ENCODE measurements around the gene FER1L5. TPM values are rescaled to one million over a fixed set of nuclear protein-coding genes. Genes with fewer than 3 reads are reported as not detected.

FER1L5 gene
- total RNA-seq, 1 donor from 2014 or later, result not detected

- DNase-seq (ENCODE audit: low spot score), result no peak
- H3K27me3 Mint-ChIP-seq (ENCODE audit: insufficient read depth), result no peaks in the 10 kb centered on the region
- intact Hi-C loops (cut with micrococcal nuclease), result no loop called here
- no peak overlapping the region for H3K4me3 Mint-ChIP-seq
- H3K4me1 Mint-ChIP-seq (ENCODE audit: low read depth), result peaks cover 21% of the 10 kb centered on the region
- peaks cover 27% of the 10 kb centered on the region for H3K36me3 Mint-ChIP-seq (ENCODE audit: low read depth)
- H3K9me3 Mint-ChIP-seq, result no peaks in the 10 kb centered on the region
- no peak overlapping the region for H3K27ac Mint-ChIP-seq
Measured at GRCh38 chr2:96733931-96734330, 91.4 kb downstream of the FER1L5 start.

- no peak for DNase-seq (ENCODE audit: low spot score)
- intact Hi-C loops (cut with micrococcal nuclease), result no loop called here
- Mint-ChIP-seq H3K9me3 (no peaks in the 10 kb centered on the region), H3K4me1 (ENCODE audit: low read depth) (peaks cover 32% of the 10 kb centered on the region), H3K27me3 (ENCODE audit: insufficient read depth) (no peaks in the 10 kb centered on the region), H3K27ac (no peak overlapping the region), H3K4me3 (no peak overlapping the region), H3K36me3 (ENCODE audit: low read depth) (peaks cover 27% of the 10 kb centered on the region)
Measured at GRCh38 chr2:96734880-96735583, 92.5 kb downstream of the FER1L5 start.

- intact Hi-C loops (cut with micrococcal nuclease), result no loop called here
- H3K36me3 Mint-ChIP-seq (ENCODE audit: low read depth), result peaks cover 18% of the 10 kb centered on the region
- H3K27me3 Mint-ChIP-seq (ENCODE audit: insufficient read depth), result no peaks in the 10 kb centered on the region
- peaks cover 37% of the 10 kb centered on the region for H3K4me1 Mint-ChIP-seq (ENCODE audit: low read depth)
- H3K4me3 Mint-ChIP-seq, result no peak overlapping the region
- H3K9me3 Mint-ChIP-seq, result no peaks in the 10 kb centered on the region
- no peak for DNase-seq (ENCODE audit: low spot score)
- no peak overlapping the region for H3K27ac Mint-ChIP-seq
Measured at GRCh38 chr2:96737251-96737650, 94.7 kb downstream of the FER1L5 start.

GRCh38 chr2:96737831-96738230, 95.3 kb downstream of the FER1L5 start:
- no peak for DNase-seq (ENCODE audit: low spot score)

GRCh38 chr2:96739076-96739632, 96.6 kb downstream of the FER1L5 start:
- peak overlapping the region; percentile 77 for H3K27ac Mint-ChIP-seq
- H3K9me3 Mint-ChIP-seq, result no peaks in the 10 kb centered on the region
- intact Hi-C loops (cut with micrococcal nuclease), result no loop called here
- peaks cover 37% of the 10 kb centered on the region for H3K4me1 Mint-ChIP-seq (ENCODE audit: low read depth)
- H3K27me3 Mint-ChIP-seq (ENCODE audit: insufficient read depth), result no peaks in the 10 kb centered on the region
- peak overlapping the region; percentile 90 for H3K4me3 Mint-ChIP-seq
- DNase-seq (ENCODE audit: low spot score), result no peak
- peaks cover 6% of the 10 kb centered on the region for H3K36me3 Mint-ChIP-seq (ENCODE audit: low read depth)

More at GRCh38 chr2:96737831-96738230, 95.3 kb downstream of the FER1L5 start:
- Mint-ChIP-seq H3K9me3 (no peaks in the 10 kb centered on the region), H3K27ac (no peak overlapping the region), H3K4me3 (peak overlapping the region; percentile 40), H3K27me3 (ENCODE audit: insufficient read depth) (no peaks in the 10 kb centered on the region), H3K4me1 (ENCODE audit: low read depth) (peaks cover 37% of the 10 kb centered on the region), H3K36me3 (ENCODE audit: low read depth) (peaks cover 16% of the 10 kb centered on the region)
- intact Hi-C loops (cut with micrococcal nuclease), result no loop called here

- peak within 1 kb of the TSS; percentile 90 for H3K4me3 Mint-ChIP-seq
- no peaks in the 10 kb centered on the region for H3K27me3 Mint-ChIP-seq (ENCODE audit: insufficient read depth)
- H3K9me3 Mint-ChIP-seq, result no peaks in the 10 kb centered on the region
- H3K36me3 Mint-ChIP-seq (ENCODE audit: low read depth), result peaks cover 3% of the 10 kb centered on the region
- H3K27ac Mint-ChIP-seq, result peak within 1 kb of the TSS; percentile 77
- intact Hi-C loops (cut with micrococcal nuclease), result loop anchor here (1.0 to 10.0 kb wide), 10 partner anchors 20 to 1255 kb away; partner anchors contain the start of genes ANKRD39, ARID5A, CIAO1 and CNNM4
- H3K4me1 Mint-ChIP-seq (ENCODE audit: low read depth), result peaks cover 32% of the 10 kb centered on the region
- DNase-seq (ENCODE audit: low spot score), result peak; percentile 94
Measured at GRCh38 chr2:96739633-96740428, 97.3 kb downstream of the FER1L5 start, which contains the start of gene LMAN2L. Gene LMAN2L (minus strand): TSS chr2:96740064. CDS start chr2:96740040, 24 bp downstream.

GRCh38 chr2:96747061-96747617, 104.6 kb downstream of the FER1L5 start:
- Mint-ChIP-seq H3K27me3 (ENCODE audit: insufficient read depth) (peaks cover 17% of the 10 kb centered on the region), H3K36me3 (ENCODE audit: low read depth) (no peaks in the 10 kb centered on the region), H3K4me1 (ENCODE audit: low read depth) (no peaks in the 10 kb centered on the region), H3K9me3 (no peaks in the 10 kb centered on the region), H3K4me3 (no peak overlapping the region), H3K27ac (no peak overlapping the region)
- no peak for DNase-seq (ENCODE audit: low spot score)
- intact Hi-C loops (cut with micrococcal nuclease), result loop anchor here (10.0 kb wide), 1 partner anchor 1248 kb away; the partner anchor contains the start of gene TMEM131

- intact Hi-C loops (cut with micrococcal nuclease), result no loop called here
- Mint-ChIP-seq H3K27ac (no peak overlapping the region), H3K27me3 (ENCODE audit: insufficient read depth) (peaks cover 17% of the 10 kb centered on the region), H3K36me3 (ENCODE audit: low read depth) (no peaks in the 10 kb centered on the region), H3K9me3 (no peaks in the 10 kb centered on the region), H3K4me3 (no peak overlapping the region), H3K4me1 (ENCODE audit: low read depth) (no peaks in the 10 kb centered on the region)
- DNase-seq (ENCODE audit: low spot score), result no peak
Measured at GRCh38 chr2:96751800-96752199, 109.2 kb downstream of the FER1L5 start.

GRCh38 chr2:96753661-96754282, 111.2 kb downstream of the FER1L5 start:
- no peaks in the 10 kb centered on the region for H3K4me1 Mint-ChIP-seq (ENCODE audit: low read depth)
- H3K36me3 Mint-ChIP-seq (ENCODE audit: low read depth), result no peaks in the 10 kb centered on the region
- H3K9me3 Mint-ChIP-seq, result no peaks in the 10 kb centered on the region
- DNase-seq (ENCODE audit: low spot score), result no peak
- no peak overlapping the region for H3K4me3 Mint-ChIP-seq
- peaks cover 12% of the 10 kb centered on the region for H3K27me3 Mint-ChIP-seq (ENCODE audit: insufficient read depth)
- H3K27ac Mint-ChIP-seq, result no peak overlapping the region
- intact Hi-C loops (cut with micrococcal nuclease), result no loop called here

GRCh38 chr2:96754317-96754716, 111.8 kb downstream of the FER1L5 start:
- intact Hi-C loops (cut with micrococcal nuclease), result no loop called here
- Mint-ChIP-seq H3K4me3 (no peak overlapping the region), H3K9me3 (no peaks in the 10 kb centered on the region), H3K27ac (no peak overlapping the region), H3K27me3 (ENCODE audit: insufficient read depth) (peaks cover 12% of the 10 kb centered on the region), H3K36me3 (ENCODE audit: low read depth) (no peaks in the 10 kb centered on the region), H3K4me1 (ENCODE audit: low read depth) (peaks cover 5% of the 10 kb centered on the region)
- no peak for DNase-seq (ENCODE audit: low spot score)

Data from activated T-helper 1 cell treated with anti-CD3 and anti-CD28 coated beads, Interleukin-12 subunit alpha, Interleukin-12 subunit beta, Interleukin-2, Interleukin-4 antibody, amounts not matched to agents 30 ng/mL and 10 ng/mL and 1 ng/mL, durations not matched to agents 14 hours and 24 hours and 36 hours (primary cell).